Activated CD8-positive, alpha-beta memory T cell treated with anti-CD3 and anti-CD28 coated beads, Interleukin-2, amount 10 ng/mL, durations not matched to agents 7 days and 5 days (primary cell): ENCODE data around the gene ADSS1. TPM values are rescaled to one million over a fixed set of nuclear protein-coding genes. Genes with fewer than 3 reads are reported as not detected.
A peak's percentile ranks its signal among the peaks of the same experiment; 100 is the strongest.

ENCODE experiments used
- ATAC-seq: fragments of 150-1000 bp; cut with Tn5 transposase; one replicate; pipeline ENCODE4 v1.10.0; 2021; ENCODE audit warnings: moderate library complexity
- CTCF ChIA-PET: fragments of 350-600 bp; sonication (Branson Sonifier 250); formaldehyde crosslinking; loops from one replicate; lab custom pipeline; 2021; ENCODE audit warnings: antibody characterized with exemption; lab: Charles Lee
- DNase-seq: peaks from one replicate; pipeline ENCODE4 v3.0.0-alpha.2; 2020
- H3K27ac Mint-ChIP-seq: one replicate; pipeline ENCODE4 v1.8.0; 2021; ENCODE audit warnings: mild to moderate bottlenecking, mixed read lengths
- H3K27me3 Mint-ChIP-seq: one replicate; pipeline ENCODE4 v1.8.0; 2021; ENCODE audit warnings: mixed read lengths
- H3K36me3 Mint-ChIP-seq: one replicate; pipeline ENCODE4 v1.8.0; 2021; ENCODE audit warnings: mild to moderate bottlenecking, mixed read lengths
- H3K4me1 Mint-ChIP-seq: one replicate; pipeline ENCODE4 v1.8.0; 2021; ENCODE audit warnings: mixed read lengths
- H3K4me3 Mint-ChIP-seq: one replicate; pipeline ENCODE4 v1.8.0; 2021; ENCODE audit warnings: mild to moderate bottlenecking, moderate library complexity, mixed read lengths
- H3K9me3 Mint-ChIP-seq: one replicate; pipeline ENCODE4 v1.8.0; 2022; ENCODE audit warnings: low read depth, mixed read lengths
- total RNA-seq, 2 experiments: library from RNA; stranded (reverse); gene quantifications; one replicate each; pipeline ENCODE4 v1.2.3, GENCODE V29; 2021

ADSS1 gene
- total RNA-seq, 2 experiments from 2014 or later, result 2.5 to 3.5 TPM

GRCh38 chr14:104741108-104741802, 17.2 kb downstream of the ADSS1 start:
- Mint-ChIP-seq H3K27me3 (no peaks in the 10 kb centered on the region), H3K9me3 (no peaks in the 10 kb centered on the region), H3K4me3 (no peak overlapping the region), H3K36me3 (no peaks in the 10 kb centered on the region), H3K4me1 (peaks cover 19% of the 10 kb centered on the region), H3K27ac (no peak overlapping the region)
- ATAC-seq, result no peak
- CTCF ChIA-PET, result no interaction called here
- DNase-seq, result no peak

GRCh38 chr14:104741803-104742251, 17.8 kb downstream of the ADSS1 start:
- Mint-ChIP-seq H3K36me3 (no peaks in the 10 kb centered on the region), H3K4me3 (no peak overlapping the region), H3K4me1 (peaks cover 25% of the 10 kb centered on the region), H3K9me3 (no peaks in the 10 kb centered on the region), H3K27me3 (no peaks in the 10 kb centered on the region), H3K27ac (no peak overlapping the region)
- CTCF ChIA-PET, result no interaction called here
- DNase-seq, result no peak
- no peak for ATAC-seq

GRCh38 chr14:104742586-104743455, 18.8 kb downstream of the ADSS1 start:
- CTCF ChIA-PET, result interaction anchor here (1.2 to 1.6 kb wide), 2 partner anchors 10 to 26 kb away, joined by 3 read pairs; partner anchors contain the start of gene SIVA1
- H3K9me3 Mint-ChIP-seq, result no peaks in the 10 kb centered on the region
- H3K27me3 Mint-ChIP-seq, result no peaks in the 10 kb centered on the region
- no peak for ATAC-seq
- no peak overlapping the region for H3K4me3 Mint-ChIP-seq
- H3K4me1 Mint-ChIP-seq, result peaks cover 25% of the 10 kb centered on the region
- no peak for DNase-seq
- H3K36me3 Mint-ChIP-seq, result no peaks in the 10 kb centered on the region
- no peak overlapping the region for H3K27ac Mint-ChIP-seq

- Mint-ChIP-seq H3K4me1 (peaks cover 25% of the 10 kb centered on the region), H3K9me3 (no peaks in the 10 kb centered on the region), H3K27me3 (no peaks in the 10 kb centered on the region), H3K36me3 (no peaks in the 10 kb centered on the region), H3K4me3 (no peak overlapping the region), H3K27ac (no peak overlapping the region)
- DNase-seq, result no peak
- CTCF ChIA-PET, result interaction anchor here (1.2 to 1.6 kb wide), 2 partner anchors 9 to 25 kb away, joined by 3 read pairs; partner anchors contain the start of gene SIVA1
- ATAC-seq, result no peak
Observed at GRCh38 chr14:104743461-104744380, 19.7 kb downstream of the ADSS1 start.

- Mint-ChIP-seq H3K9me3 (no peaks in the 10 kb centered on the region), H3K4me1 (peaks cover 25% of the 10 kb centered on the region), H3K36me3 (no peaks in the 10 kb centered on the region), H3K27me3 (no peaks in the 10 kb centered on the region), H3K4me3 (no peak overlapping the region), H3K27ac (no peak overlapping the region)
- ATAC-seq (no peak), DNase-seq (no peak)
- CTCF ChIA-PET, result interaction anchor here (0.9 to 2.9 kb wide), 4 partner anchors 20 to 26 kb away, joined by 3 to 13 read pairs (median 4); partner anchors contain the start of gene ADSS1
Observed at GRCh38 chr14:104744484-104744883, 20.5 kb downstream of the ADSS1 start.

GRCh38 chr14:104745431-104745830, 21.4 kb downstream of the ADSS1 start:
- H3K9me3 Mint-ChIP-seq, result no peaks in the 10 kb centered on the region
- peaks cover 28% of the 10 kb centered on the region for H3K4me1 Mint-ChIP-seq
- no peak overlapping the region for H3K4me3 Mint-ChIP-seq
- H3K27ac Mint-ChIP-seq, result no peak overlapping the region
- no peaks in the 10 kb centered on the region for H3K27me3 Mint-ChIP-seq
- DNase-seq (no peak), ATAC-seq (no peak)
- CTCF ChIA-PET, result interaction anchor here (0.9 to 2.9 kb wide), 4 partner anchors 23 to 36 kb away, joined by 3 to 13 read pairs (median 4); partner anchors contain the start of gene ADSS1
- H3K36me3 Mint-ChIP-seq, result no peaks in the 10 kb centered on the region

- peak; percentile 80 for DNase-seq
- CTCF ChIA-PET, result interaction anchor here (1.4 to 2.9 kb wide), 2 partner anchors 23 to 24 kb away, joined by 3 to 13 read pairs; partner anchors contain the start of gene ADSS1
- H3K27ac Mint-ChIP-seq, result peak overlapping the region; percentile 68
Observed at GRCh38 chr14:104746071-104746545, 22.1 kb downstream of the ADSS1 start.

GRCh38 chr14:104746934-104747481, 23.0 kb downstream of the ADSS1 start:
- Mint-ChIP-seq H3K36me3 (no peaks in the 10 kb centered on the region), H3K4me3 (no peak overlapping the region), H3K9me3 (no peaks in the 10 kb centered on the region), H3K27ac (no peak overlapping the region), H3K4me1 (peaks cover 28% of the 10 kb centered on the region), H3K27me3 (no peaks in the 10 kb centered on the region)
- DNase-seq (no peak), ATAC-seq (no peak)
- CTCF ChIA-PET, result interaction anchor here (2.9 kb wide), 1 partner anchor 24 kb away, joined by 13 read pairs; the partner anchor contains the start of gene ADSS1

More at GRCh38 chr14:104746071-104746545, 22.1 kb downstream of the ADSS1 start:
- Mint-ChIP-seq H3K4me1 (peaks cover 28% of the 10 kb centered on the region), H3K27me3 (no peaks in the 10 kb centered on the region), H3K4me3 (no peak overlapping the region), H3K36me3 (no peaks in the 10 kb centered on the region), H3K9me3 (no peaks in the 10 kb centered on the region)
- ATAC-seq, result peak; percentile 83

GRCh38 chr14:104747876-104748275, 23.8 kb downstream of the ADSS1 start:
- H3K4me1 Mint-ChIP-seq, result peaks cover 28% of the 10 kb centered on the region
- CTCF ChIA-PET, result interaction anchor here (1.0 kb wide), 1 partner anchor 21 kb away, joined by 3 read pairs; no protein-coding TSS in a partner anchor
- ATAC-seq (no peak), DNase-seq (no peak)
- no peaks in the 10 kb centered on the region for H3K27me3 Mint-ChIP-seq
- H3K36me3 Mint-ChIP-seq, result no peaks in the 10 kb centered on the region
- H3K4me3 Mint-ChIP-seq, result no peak overlapping the region
- H3K27ac Mint-ChIP-seq, result no peak overlapping the region
- no peaks in the 10 kb centered on the region for H3K9me3 Mint-ChIP-seq

- Mint-ChIP-seq H3K9me3 (no peaks in the 10 kb centered on the region), H3K36me3 (no peaks in the 10 kb centered on the region), H3K4me3 (no peak overlapping the region), H3K27me3 (no peaks in the 10 kb centered on the region), H3K4me1 (peaks cover 35% of the 10 kb centered on the region), H3K27ac (no peak overlapping the region)
- no peak for DNase-seq
- CTCF ChIA-PET, result no interaction called here
- ATAC-seq, result no peak
Observed at GRCh38 chr14:104749111-104749649, 25.2 kb downstream of the ADSS1 start.

- ATAC-seq, result no peak
- CTCF ChIA-PET, result interaction anchor here (1.2 kb wide), 1 partner anchor 18 kb away, joined by 3 read pairs; no protein-coding TSS in a partner anchor
- no peaks in the 10 kb centered on the region for H3K9me3 Mint-ChIP-seq
Observed at GRCh38 chr14:104750056-104750752, 26.2 kb downstream of the ADSS1 start.

More at GRCh38 chr14:104750056-104750752, 26.2 kb downstream of the ADSS1 start:
- no peaks in the 10 kb centered on the region for H3K27me3 Mint-ChIP-seq
- no peak overlapping the region for H3K4me3 Mint-ChIP-seq
- DNase-seq, result no peak
- peaks cover 36% of the 10 kb centered on the region for H3K4me1 Mint-ChIP-seq
- no peak overlapping the region for H3K27ac Mint-ChIP-seq
- H3K36me3 Mint-ChIP-seq, result peaks cover 2% of the 10 kb centered on the region
